Left ventricle myocardium inferior (tissue), 1 donor: Measurements from ENCODE around the gene CEBPB. TPM values are rescaled to one million over a fixed set of nuclear protein-coding genes. Genes with fewer than 3 reads are reported as not detected.

Experiments
- DNase-seq: peaks from one replicate; pipeline ENCODE4 v3.0.0-alpha.2; 2020
- H3K27ac ChIP-seq: fragments of 200-600 bp; replicated peaks from 2 replicates; pipeline ENCODE4 v1.8.0; 2021
- H3K27me3 ChIP-seq: fragments of 200-600 bp; 2 replicates; pipeline ENCODE4 v1.8.0; 2021; ENCODE audit warnings: low read depth
- H3K36me3 ChIP-seq: fragments of 200-600 bp; 2 replicates; pipeline ENCODE4 v1.8.0; 2021
- H3K4me1 ChIP-seq: fragments of 200-600 bp; 2 replicates; pipeline ENCODE4 v1.8.0; 2021
- H3K4me3 ChIP-seq: fragments of 200-600 bp; 2 replicates; pipeline ENCODE4 v1.8.0; 2021; ENCODE audit warnings: mild to moderate bottlenecking, moderate library complexity
- H3K9me3 ChIP-seq: fragments of 200-600 bp; replicated peaks from 2 replicates; pipeline ENCODE4 v1.8.0; 2021
- intact Hi-C: fragments of 100-400 bp; cut with micrococcal nuclease; formaldehyde crosslinking; loops from one replicate; pipeline ENCODE4 v1.11.0; 2022
- total RNA-seq: library from RNA; stranded (reverse); fragmentation: NEBNext Ultra II Directional; extraction: Animal tissue kit (Norgen Biotek cat#: 25700); gene quantifications from one replicate; pipeline ENCODE4 v1.2.1, GENCODE V29; 2021
- TF ChIP-seq, protein P1 (sequence below): fragments of 200-600 bp; IDR thresholded peaks from 2 replicates; pipeline ENCODE4 v1.8.0; 2021; ENCODE audit warnings: antibody characterized with exemption, mild to moderate bottlenecking, borderline replicate concordance
- donor health status: DM: no; HTN: yes; CAD: no; lungs with severe emphysema.

CEBPB gene
- total RNA-seq, 1 donor from 2014 or later = 54.0 TPM

DNA sequence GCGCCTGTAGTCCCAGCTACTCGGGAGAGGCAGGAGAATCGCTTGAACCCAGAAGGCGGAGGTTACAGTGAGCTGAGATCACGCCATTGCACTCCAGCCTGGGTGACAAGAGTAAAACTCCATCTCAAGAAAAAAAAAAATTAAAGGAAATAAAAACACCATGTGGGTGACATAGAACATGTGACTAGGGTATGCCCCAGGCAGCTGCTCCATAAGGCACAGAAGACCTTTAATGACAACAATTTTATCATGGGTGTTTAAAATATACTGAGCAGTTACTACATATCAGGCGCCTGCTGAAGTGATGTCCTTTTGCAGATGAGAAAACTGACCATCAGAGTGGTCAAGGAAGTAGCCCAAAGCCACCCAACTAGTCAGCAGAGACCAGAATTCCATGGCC, 45.1 kb upstream of the CEBPB start:
- Histone ChIP-seq H3K4me1 (peaks cover 100% of the 10 kb centered on the region), H3K36me3 (peaks cover 13% of the 10 kb centered on the region), H3K4me3 (no peak overlapping the region), H3K27me3 (no peaks in the 10 kb centered on the region), H3K27ac (peak overlapping the region; percentile 75), H3K9me3 (no peaks in the 10 kb centered on the region)
- no peak for DNase-seq
- intact Hi-C loops = no loop called here
- TF ChIP-seq, protein P1, sequence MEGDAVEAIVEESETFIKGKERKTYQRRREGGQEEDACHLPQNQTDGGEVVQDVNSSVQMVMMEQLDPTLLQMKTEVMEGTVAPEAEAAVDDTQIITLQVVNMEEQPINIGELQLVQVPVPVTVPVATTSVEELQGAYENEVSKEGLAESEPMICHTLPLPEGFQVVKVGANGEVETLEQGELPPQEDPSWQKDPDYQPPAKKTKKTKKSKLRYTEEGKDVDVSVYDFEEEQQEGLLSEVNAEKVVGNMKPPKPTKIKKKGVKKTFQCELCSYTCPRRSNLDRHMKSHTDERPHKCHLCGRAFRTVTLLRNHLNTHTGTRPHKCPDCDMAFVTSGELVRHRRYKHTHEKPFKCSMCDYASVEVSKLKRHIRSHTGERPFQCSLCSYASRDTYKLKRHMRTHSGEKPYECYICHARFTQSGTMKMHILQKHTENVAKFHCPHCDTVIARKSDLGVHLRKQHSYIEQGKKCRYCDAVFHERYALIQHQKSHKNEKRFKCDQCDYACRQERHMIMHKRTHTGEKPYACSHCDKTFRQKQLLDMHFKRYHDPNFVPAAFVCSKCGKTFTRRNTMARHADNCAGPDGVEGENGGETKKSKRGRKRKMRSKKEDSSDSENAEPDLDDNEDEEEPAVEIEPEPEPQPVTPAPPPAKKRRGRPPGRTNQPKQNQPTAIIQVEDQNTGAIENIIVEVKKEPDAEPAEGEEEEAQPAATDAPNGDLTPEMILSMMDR = no peak

DNA sequence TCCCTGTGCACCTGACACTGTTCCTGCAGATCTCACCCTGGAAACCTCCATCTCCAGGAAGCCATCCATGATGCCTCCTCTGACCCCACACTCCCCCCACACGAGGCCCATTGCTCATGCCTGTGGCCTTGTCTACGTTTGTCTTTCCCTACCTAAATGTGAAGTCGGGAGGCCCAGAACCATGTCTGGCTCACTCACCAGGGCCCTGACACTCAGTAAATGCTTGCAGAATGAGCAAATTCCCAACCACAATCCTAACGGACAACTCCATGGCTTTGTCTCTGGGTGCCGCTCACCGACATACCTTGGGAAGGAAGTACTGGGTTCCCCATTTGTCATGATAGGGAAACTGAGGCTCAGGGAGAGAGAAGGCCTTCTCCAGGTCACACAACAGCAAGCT, 44.4 kb upstream of the CEBPB start:
- no peak overlapping the region for H3K4me3 ChIP-seq
- peaks cover 100% of the 10 kb centered on the region for H3K4me1 ChIP-seq
- no peaks in the 10 kb centered on the region for H3K27me3 ChIP-seq
- TF ChIP-seq, protein P1 = no peak
- intact Hi-C loops = no loop called here
- no peak for DNase-seq
- peaks cover 18% of the 10 kb centered on the region for H3K36me3 ChIP-seq
- peak overlapping the region; percentile 75 for H3K27ac ChIP-seq
- no peaks in the 10 kb centered on the region for H3K9me3 ChIP-seq

DNA sequence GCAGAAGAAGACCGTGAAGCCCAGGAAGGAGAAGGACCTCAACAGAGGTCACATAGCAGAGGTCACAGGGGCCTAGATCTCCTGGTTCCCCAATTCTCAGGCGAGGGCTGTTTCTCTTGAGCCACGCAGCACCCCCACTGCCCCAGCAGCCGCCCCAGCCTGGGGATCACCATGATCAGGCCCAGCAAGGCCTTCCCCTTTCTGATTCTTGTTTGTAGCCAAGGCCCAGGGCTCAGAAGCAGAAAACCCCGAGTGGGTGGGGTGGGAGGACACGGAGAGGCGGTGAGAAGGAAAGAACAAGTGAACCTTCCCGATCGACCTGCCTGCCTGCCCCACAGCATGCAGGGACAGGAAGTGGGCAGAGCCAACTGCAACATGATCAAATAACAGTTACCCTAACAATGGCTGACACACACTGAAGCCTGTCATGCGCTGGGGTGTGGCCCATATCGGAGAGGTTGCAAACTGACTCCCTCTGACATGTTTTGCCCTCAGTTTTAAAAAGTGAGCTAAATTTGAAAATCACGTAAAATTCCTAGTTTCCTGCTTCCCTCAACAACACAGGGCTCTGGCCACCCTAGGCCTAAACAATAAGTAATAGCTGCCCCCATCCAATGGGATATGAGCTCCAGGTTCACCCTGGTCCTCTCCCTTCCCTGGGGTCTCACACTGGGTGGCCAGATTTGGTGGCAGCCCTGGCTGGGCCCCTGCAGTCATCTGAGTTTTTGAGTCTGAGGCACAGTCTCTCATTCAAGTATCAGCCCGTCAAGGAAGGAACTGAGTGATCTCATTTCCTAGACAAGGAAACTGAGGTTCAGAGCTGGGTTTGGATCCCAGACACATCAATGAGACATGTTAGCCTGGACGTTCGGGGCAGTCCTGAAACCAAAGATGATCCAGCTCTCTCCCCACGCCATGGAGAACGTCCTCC, 43.6 kb upstream of the CEBPB start:
- Histone ChIP-seq H3K27me3 (no peaks in the 10 kb centered on the region), H3K36me3 (peaks cover 17% of the 10 kb centered on the region), H3K9me3 (no peaks in the 10 kb centered on the region), H3K4me3 (no peak overlapping the region), H3K4me1 (peaks cover 100% of the 10 kb centered on the region), H3K27ac (peak overlapping the region; percentile 75)
- no peak for DNase-seq
- intact Hi-C loops = no loop called here
- TF ChIP-seq, protein P1 = no peak

DNA sequence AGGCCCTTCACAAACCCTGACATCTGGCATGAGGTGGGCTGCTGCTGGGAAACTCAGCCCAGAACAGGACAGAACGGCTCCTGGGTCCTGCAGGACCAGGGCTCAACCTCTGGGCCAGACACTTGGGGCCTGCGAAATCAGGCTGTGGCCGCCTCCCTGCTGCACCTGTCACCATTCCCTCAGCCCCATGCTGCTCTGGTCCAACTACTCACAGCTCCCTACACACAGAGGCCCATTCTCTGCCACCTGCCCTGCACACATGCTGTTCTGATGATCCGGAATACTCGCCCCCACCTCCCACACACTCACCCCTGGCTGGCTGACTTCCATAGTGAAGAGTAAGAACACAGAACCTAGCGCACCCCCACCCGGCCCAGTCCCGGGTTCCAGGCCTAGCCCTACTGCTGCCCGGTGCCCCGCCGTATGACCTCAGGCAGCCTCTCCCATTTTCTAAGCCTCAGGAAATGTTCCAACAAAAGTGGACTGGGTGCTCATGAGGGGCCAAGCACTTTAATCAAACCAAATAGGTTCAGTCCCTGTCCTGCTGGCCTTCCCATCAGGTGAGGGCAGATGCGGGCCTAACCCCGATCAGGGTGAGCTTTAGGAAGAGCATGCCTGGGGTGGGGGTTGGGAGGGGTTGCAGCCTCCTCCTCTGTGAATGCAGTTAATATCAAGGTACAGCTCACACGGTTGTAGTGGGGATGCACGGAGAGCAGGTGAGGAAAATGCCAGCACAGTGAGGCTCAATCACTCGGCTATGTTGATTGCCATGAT, 41.0 kb upstream of the CEBPB start:
- H3K27me3 ChIP-seq = no peaks in the 10 kb centered on the region
- TF ChIP-seq, protein P1 = no peak
- peaks cover 95% of the 10 kb centered on the region for H3K4me1 ChIP-seq
- peak overlapping the region; percentile 75 for H3K27ac ChIP-seq
- H3K36me3 ChIP-seq = peaks cover 5% of the 10 kb centered on the region
- no peak for DNase-seq
- intact Hi-C loops = no loop called here
- no peak overlapping the region for H3K4me3 ChIP-seq
- no peaks in the 10 kb centered on the region for H3K9me3 ChIP-seq

DNA sequence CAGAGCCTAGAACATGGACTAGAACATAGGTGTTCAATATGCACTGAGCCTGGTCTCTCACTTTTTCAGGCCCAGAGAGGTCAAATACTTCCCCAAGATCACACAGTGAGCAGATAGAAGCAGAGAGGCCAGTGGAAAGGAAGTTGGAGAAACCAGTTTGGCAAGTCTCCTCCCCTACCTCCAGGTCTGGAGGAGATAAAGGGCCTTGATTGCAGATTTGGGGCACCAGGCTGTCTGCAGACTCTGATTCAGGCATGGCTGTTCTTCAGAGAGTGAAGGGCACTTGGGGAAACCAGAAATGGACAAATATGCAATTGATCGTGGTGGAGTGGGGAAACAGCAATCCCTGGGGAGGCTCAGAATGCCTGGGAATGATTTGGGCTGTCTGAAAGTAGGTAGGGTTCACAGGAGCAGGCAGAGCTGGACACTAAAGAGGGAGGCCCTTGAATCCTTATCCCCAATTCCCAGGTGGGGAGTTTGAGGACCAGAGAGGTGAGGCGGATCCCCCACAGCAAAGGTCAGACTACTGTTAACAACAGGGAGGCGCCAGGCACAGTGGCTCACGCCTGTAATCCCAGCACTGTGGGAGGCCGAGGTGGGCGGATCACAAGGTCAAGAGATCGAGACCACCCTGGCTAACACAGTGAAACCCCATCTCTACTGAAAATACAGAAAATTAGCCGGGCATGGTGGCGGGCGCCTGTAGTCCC, 39.4 kb upstream of the CEBPB start:
- Histone ChIP-seq H3K4me1 (peaks cover 80% of the 10 kb centered on the region), H3K27me3 (no peaks in the 10 kb centered on the region), H3K27ac (peak overlapping the region; percentile 95), H3K9me3 (no peaks in the 10 kb centered on the region), H3K4me3 (peak overlapping the region; percentile 99), H3K36me3 (peaks cover 5% of the 10 kb centered on the region)
- TF ChIP-seq, protein P1 = no peak
- intact Hi-C loops = no loop called here
- no peak for DNase-seq
